Osteocyte (in vitro differentiated cells): ENCODE measurements around the gene TRIM40. TPM values are rescaled to one million over a fixed set of nuclear protein-coding genes. Genes with fewer than 3 reads are reported as not detected.
"Not testable (repeated sequence)": the region's sequence is repeated elsewhere in the genome, so short reads cannot be mapped to it uniquely, and the experiment has no call there.

Experiments
- DNase-seq: peaks from one replicate; pipeline ENCODE4 v3.0.0; 2021; ENCODE audit warnings: mixed read lengths; ENCODE audit not compliant: unreplicated experiment; ENCODE audit errors: extremely low spot score
- H3K27ac Mint-ChIP-seq: one replicate; pipeline ENCODE4 v1.8.0; 2021; ENCODE audit warnings: mild to moderate bottlenecking, mixed read lengths; ENCODE audit not compliant: unreplicated experiment
- H3K27me3 Mint-ChIP-seq: one replicate; pipeline ENCODE4 v1.8.0; 2021; ENCODE audit warnings: mixed read lengths; ENCODE audit not compliant: unreplicated experiment
- H3K36me3 Mint-ChIP-seq: one replicate; pipeline ENCODE4 v1.8.0; 2021; ENCODE audit warnings: mixed read lengths; ENCODE audit not compliant: unreplicated experiment
- H3K4me1 Mint-ChIP-seq: one replicate; pipeline ENCODE4 v1.8.0; 2021; ENCODE audit warnings: mixed read lengths; ENCODE audit not compliant: unreplicated experiment
- H3K4me3 Mint-ChIP-seq: one replicate; pipeline ENCODE4 v1.8.0; 2021; ENCODE audit warnings: mild to moderate bottlenecking, moderate library complexity, mixed read lengths; ENCODE audit not compliant: unreplicated experiment
- H3K9me3 Mint-ChIP-seq: one replicate; pipeline ENCODE4 v1.8.0; 2021; ENCODE audit warnings: mixed read lengths; ENCODE audit not compliant: unreplicated experiment
- total RNA-seq: library from RNA; stranded (reverse); gene quantifications from 2 replicates; pipeline ENCODE4 v1.2.1, GENCODE V29; 2021
- TF ChIP-seq, protein P1 (sequence below): fragments of 200-600 bp; sonication (generic); IDR thresholded peaks from 2 replicates; pipeline ENCODE4 v1.5.0; 2021; ENCODE audit warnings: antibody characterized with exemption, mild to moderate bottlenecking, moderate library complexity

TRIM40 gene
- total RNA-seq, 1 donor from 2014 or later = not detected

DNA sequence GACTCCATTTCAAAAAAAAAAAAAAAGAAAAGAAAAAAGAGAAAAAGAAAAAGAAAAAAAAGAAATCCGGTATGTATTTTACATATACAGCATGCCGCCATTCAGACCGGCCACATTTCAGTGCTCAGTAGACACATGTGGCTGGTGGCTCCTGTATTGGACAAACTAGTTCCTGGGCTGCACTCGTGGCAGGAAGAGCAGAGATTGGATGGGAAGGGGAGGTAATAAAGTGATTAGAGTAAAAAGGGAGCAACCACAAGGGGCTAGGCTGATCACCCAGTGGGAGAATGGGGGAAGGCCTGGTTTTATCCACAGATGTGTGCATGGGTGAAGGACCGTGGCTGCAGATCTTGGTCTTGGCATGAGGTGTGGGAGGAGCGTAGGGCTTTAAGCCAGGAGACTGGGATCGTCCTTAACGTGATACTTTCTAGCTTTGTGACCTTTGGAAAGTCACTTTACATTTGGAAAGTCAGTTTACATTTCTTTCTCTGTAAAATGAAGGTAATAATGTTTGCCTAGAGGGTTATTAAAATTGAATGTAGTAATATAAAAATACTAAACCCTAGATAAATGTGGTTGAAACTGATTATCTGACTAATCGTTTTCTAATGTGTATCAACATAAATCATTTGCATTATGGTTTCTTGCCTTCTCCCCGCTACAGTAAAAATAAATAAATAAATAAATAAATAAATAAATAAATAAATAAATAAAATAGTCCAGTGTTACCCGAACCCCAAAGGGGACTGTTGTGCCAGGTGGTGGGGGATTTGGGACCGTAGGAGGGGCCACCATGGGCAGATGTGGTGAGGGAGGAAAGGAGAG is 26.5 kb downstream of the TRIM40 start:
- DNase-seq = no peak
- Mint-ChIP-seq H3K9me3 (no peaks in the 10 kb centered on the region), H3K27me3 (peaks cover 23% of the 10 kb centered on the region), H3K4me1 (no peaks in the 10 kb centered on the region), H3K36me3 (no peaks in the 10 kb centered on the region), H3K4me3 (no peak overlapping the region), H3K27ac (no peak overlapping the region)
- TF ChIP-seq, protein P1, sequence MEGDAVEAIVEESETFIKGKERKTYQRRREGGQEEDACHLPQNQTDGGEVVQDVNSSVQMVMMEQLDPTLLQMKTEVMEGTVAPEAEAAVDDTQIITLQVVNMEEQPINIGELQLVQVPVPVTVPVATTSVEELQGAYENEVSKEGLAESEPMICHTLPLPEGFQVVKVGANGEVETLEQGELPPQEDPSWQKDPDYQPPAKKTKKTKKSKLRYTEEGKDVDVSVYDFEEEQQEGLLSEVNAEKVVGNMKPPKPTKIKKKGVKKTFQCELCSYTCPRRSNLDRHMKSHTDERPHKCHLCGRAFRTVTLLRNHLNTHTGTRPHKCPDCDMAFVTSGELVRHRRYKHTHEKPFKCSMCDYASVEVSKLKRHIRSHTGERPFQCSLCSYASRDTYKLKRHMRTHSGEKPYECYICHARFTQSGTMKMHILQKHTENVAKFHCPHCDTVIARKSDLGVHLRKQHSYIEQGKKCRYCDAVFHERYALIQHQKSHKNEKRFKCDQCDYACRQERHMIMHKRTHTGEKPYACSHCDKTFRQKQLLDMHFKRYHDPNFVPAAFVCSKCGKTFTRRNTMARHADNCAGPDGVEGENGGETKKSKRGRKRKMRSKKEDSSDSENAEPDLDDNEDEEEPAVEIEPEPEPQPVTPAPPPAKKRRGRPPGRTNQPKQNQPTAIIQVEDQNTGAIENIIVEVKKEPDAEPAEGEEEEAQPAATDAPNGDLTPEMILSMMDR = no peak

DNA sequence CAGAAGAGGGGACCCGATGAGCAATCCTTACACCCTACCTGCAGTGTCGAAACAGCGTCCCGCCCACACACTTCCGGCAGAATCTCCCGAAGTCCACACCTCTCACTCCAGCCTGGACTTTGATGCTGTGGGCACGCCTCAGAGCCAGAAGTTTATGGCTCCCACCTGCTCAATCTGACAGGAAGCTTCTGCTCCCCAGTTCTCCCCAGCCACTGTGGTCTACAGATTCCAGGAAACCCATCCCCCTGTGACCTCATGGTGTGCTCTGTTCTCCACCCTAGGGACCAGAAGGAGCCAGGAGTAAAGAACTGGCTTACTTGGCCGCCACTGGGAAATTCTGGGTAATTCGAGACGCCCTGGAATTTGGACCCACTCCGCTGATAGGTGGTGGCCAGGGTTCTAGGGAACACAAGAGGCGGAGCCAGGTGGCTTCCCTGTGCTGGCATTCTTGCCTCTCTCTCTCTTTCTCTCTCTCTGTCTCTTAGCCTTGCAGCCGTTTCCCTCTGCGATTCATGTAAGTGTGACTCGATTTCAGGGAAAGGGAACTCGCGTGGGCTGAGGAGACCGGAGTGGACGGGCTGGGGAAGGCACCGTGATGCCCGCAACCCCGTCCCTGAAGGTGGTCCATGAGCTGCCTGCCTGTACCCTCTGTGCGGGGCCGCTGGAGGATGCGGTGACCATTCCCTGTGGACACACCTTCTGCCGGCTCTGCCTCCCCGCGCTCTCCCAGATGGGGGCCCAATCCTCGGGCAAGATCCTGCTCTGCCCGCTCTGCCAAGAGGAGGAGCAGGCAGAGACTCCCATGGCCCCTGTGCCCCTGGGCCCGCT is 27.4 kb downstream of the TRIM40 start, which contains the start of gene TRIM15:
Gene TRIM15 (plus strand): TSS at position 457 of the 828 bp plus-strand sequence. CDS start 139 bp downstream, at position 596.
- Mint-ChIP-seq H3K4me3 (no peak within 1 kb of the TSS), H3K27ac (no peak within 1 kb of the TSS), H3K4me1 (no peaks in the 10 kb centered on the region), H3K36me3 (no peaks in the 10 kb centered on the region), H3K9me3 (no peaks in the 10 kb centered on the region), H3K27me3 (peaks cover 31% of the 10 kb centered on the region)
- TF ChIP-seq, protein P1 = no peak
- DNase-seq = no peak

DNA sequence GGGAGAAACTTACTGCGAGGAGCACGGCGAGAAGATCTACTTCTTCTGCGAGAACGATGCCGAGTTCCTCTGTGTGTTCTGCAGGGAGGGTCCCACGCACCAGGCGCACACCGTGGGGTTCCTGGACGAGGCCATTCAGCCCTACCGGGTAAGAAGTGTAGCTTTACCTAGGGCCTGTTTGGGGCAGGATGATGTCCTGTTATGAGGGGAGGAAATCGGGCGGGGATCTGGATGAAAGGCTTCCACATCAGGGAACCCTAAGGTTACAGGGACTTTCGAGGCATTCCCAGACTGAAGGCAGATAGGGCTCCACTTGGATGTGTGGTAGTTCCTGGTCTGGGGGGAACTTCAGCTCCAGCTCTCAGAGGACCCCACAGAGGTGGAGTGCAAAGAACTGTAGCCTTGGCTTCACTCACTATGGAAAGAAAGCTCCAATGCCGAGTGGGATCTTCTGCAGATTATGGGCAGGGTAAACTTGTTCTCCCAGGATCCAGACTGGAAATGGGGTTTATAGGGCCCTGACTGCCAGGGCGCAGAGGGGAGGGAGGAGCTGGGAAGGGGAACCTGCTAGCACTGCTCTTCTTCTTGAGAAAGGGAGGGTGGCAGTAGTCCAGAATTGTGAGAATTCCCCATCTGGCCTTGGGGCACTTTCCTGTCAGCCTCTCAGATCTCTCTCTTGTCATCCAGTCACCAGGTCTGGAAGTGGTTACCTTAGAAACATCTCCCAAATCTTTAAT is 28.1 kb downstream of the TRIM40 start:
- Mint-ChIP-seq H3K36me3 (no peaks in the 10 kb centered on the region), H3K27me3 (peaks cover 39% of the 10 kb centered on the region), H3K4me3 (no peak overlapping the region), H3K4me1 (no peaks in the 10 kb centered on the region), H3K9me3 (no peaks in the 10 kb centered on the region), H3K27ac (no peak overlapping the region)
- DNase-seq = no peak
- TF ChIP-seq, protein P1 = no peak

DNA sequence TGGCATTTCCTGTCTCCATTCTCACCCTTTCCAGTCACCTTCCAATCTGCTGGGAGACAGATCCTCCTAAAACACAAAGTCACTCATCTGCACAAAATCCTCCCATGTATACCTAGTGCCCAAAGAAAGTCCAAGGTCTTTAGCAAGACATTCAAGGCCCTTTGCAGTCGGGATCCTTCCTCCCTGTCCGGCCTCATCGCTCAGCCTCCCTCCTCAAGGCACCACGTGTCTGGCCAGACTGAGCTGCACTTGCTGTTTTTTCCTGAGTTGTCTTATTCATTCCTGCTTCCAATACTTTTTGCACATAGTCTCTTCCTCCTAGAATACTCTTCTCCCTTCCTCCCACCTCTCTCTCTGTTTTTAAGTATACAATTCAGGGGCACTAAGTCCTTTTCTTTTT is 28.8 kb downstream of the TRIM40 start:
- Mint-ChIP-seq H3K27me3 (peaks cover 45% of the 10 kb centered on the region), H3K4me3 (no peak overlapping the region), H3K4me1 (no peaks in the 10 kb centered on the region), H3K27ac (no peak overlapping the region), H3K36me3 (no peaks in the 10 kb centered on the region), H3K9me3 (no peaks in the 10 kb centered on the region)
- DNase-seq = no peak
- TF ChIP-seq, protein P1 = no peak

- not testable (repeated sequence) for H3K4me3 Mint-ChIP-seq, DNase-seq, H3K36me3 Mint-ChIP-seq, H3K4me1 Mint-ChIP-seq, H3K27ac Mint-ChIP-seq, H3K9me3 Mint-ChIP-seq
- peaks cover 51% of the 10 kb centered on the region for H3K27me3 Mint-ChIP-seq
Observed at GRCh38 chr6:30165238-30165637, 29.3 kb downstream of the TRIM40 start.
